Neutrophil (primary cell): ENCODE results near the gene TCF20.

Source experiments
- H3K27ac ChIP-seq: fragments of 200-600 bp; sonication (generic); 2 replicates; pipeline ENCODE4 v1.5.1; 2016; ENCODE audit warnings: mild to moderate bottlenecking, moderate library complexity
- H3K27me3 ChIP-seq: fragments of 200-600 bp; sonication (generic); 2 replicates; pipeline ENCODE4 v1.6.0; 2016; ENCODE audit warnings: mild to moderate bottlenecking
- H3K36me3 ChIP-seq: fragments of 200-600 bp; sonication (generic); 2 replicates; pipeline ENCODE4 v1.5.1; 2017
- H3K4me1 ChIP-seq, 2 experiments: fragments of 200-600 bp in 1 of 2; sonication (generic) in 1 of 2; 1 replicate in 1 of 2; 2 replicates in 1 of 2; pipeline versions ENCODE4 v1.5.1 to v1.6.1; 2013 to 2016; ENCODE audit warnings: low read depth in 1 of 2, low read length in 1 of 2, mild to moderate bottlenecking in 1 of 2, moderate library complexity in 1 of 2; ENCODE audit not compliant: control insufficient read depth in 1 of 2, insufficient read depth in 1 of 2
- H3K4me3 ChIP-seq, 2 experiments: fragments of 200-600 bp in 1 of 2; sonication (generic) in 1 of 2; 1 replicate in 1 of 2; 2 replicates in 1 of 2; pipeline ENCODE4 v1.5.1; 2013 to 2016; ENCODE audit warnings: low read depth in 1 of 2, low read length in 1 of 2, mild to moderate bottlenecking in 1 of 2, moderate library complexity in 1 of 2
- H3K9me3 ChIP-seq: fragments of 200-600 bp; sonication (generic); 2 replicates; pipeline ENCODE4 v1.5.1; 2016
- TF ChIP-seq, protein P1 (sequence below): fragments of 200-600 bp; sonication (generic); IDR thresholded peaks from 2 replicates; pipeline ENCODE4 v1.5.1; 2016; ENCODE audit warnings: antibody characterized with exemption

Gene TCF20

DNA sequence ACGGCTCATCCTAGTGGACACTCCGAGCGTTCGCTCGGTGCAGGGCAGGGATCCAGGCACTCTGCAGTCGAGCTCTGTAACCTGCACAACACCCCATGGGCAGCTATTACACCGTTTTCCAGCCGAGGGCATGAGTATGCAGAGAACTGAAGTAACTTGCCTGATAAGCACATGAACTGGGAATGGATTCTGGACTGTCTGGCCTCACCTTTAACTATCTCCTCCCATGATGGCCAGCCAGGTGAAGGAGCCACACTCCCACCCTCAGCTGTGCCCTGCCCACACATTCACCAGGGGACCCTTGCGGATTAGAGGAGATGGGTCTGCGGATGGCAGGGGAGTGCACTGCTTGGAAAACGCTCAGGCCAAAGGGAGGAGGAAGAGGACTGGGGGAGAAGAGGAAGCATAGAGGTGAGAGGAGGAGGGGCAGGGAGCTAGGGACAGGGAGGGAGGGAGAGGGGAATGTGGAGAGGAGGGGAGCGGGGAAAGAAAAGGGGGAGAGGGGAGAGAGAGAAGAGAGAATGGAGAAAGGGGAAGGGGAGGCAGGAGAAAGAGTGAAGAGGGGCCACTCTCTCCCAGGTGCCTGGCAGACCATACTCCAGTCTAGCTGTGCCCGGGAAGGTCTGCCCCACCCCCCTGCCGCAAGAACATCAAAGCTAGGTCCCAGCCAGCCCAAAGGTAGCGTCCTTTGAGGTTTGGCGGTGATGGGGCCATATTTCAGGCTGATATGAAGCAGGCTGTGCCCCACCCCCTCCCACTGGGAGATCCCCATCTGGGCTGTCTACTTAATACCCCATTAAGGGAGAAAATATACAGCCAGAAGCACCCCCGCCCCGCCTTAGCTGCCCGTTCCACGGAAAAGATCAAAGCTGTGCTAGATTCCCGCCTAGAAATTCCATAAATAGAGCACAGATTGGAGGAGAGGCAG lies 33.2 kb upstream of the TCF20 start:
- no peaks in the 10 kb centered on the region for H3K36me3 ChIP-seq
- TF ChIP-seq, protein P1, sequence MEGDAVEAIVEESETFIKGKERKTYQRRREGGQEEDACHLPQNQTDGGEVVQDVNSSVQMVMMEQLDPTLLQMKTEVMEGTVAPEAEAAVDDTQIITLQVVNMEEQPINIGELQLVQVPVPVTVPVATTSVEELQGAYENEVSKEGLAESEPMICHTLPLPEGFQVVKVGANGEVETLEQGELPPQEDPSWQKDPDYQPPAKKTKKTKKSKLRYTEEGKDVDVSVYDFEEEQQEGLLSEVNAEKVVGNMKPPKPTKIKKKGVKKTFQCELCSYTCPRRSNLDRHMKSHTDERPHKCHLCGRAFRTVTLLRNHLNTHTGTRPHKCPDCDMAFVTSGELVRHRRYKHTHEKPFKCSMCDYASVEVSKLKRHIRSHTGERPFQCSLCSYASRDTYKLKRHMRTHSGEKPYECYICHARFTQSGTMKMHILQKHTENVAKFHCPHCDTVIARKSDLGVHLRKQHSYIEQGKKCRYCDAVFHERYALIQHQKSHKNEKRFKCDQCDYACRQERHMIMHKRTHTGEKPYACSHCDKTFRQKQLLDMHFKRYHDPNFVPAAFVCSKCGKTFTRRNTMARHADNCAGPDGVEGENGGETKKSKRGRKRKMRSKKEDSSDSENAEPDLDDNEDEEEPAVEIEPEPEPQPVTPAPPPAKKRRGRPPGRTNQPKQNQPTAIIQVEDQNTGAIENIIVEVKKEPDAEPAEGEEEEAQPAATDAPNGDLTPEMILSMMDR = no peak
- H3K4me3 ChIP-seq = no peak overlapping the region
- H3K27ac ChIP-seq = no peak overlapping the region
- H3K27me3 ChIP-seq = peaks cover 10% of the 10 kb centered on the region
- H3K9me3 ChIP-seq = no peaks in the 10 kb centered on the region
- H3K4me1 ChIP-seq = peaks cover 23 to 32% of the 10 kb centered on the region in 2 experiments

DNA sequence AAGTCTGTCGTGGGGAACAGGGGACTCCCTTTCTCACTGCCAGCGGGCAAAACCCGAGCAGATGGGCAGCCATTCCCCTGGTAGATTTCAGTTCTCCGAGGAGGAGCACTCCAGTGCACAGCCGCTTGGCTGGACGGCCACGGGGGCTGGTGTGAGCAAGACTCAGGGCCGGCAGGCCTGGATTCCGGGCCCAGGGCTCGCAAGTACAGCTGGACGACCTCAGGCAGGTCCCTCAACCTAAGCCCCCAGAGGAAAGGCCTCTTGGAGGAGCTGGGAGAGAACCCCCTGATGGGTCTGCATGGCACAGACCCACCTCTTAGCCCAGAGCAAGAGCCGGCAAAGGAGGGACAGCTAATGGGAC lies 31.3 kb upstream of the TCF20 start:
- H3K4me1 ChIP-seq = peaks cover 23 to 32% of the 10 kb centered on the region in 2 experiments
- H3K4me3 ChIP-seq = peak overlapping the region in 1 of 2 experiments; percentile 54
- H3K36me3 ChIP-seq = no peaks in the 10 kb centered on the region
- H3K9me3 ChIP-seq = no peaks in the 10 kb centered on the region
- TF ChIP-seq, protein P1 = no peak
- H3K27ac ChIP-seq = peak overlapping the region; percentile 87
- H3K27me3 ChIP-seq = peaks cover 12% of the 10 kb centered on the region

DNA sequence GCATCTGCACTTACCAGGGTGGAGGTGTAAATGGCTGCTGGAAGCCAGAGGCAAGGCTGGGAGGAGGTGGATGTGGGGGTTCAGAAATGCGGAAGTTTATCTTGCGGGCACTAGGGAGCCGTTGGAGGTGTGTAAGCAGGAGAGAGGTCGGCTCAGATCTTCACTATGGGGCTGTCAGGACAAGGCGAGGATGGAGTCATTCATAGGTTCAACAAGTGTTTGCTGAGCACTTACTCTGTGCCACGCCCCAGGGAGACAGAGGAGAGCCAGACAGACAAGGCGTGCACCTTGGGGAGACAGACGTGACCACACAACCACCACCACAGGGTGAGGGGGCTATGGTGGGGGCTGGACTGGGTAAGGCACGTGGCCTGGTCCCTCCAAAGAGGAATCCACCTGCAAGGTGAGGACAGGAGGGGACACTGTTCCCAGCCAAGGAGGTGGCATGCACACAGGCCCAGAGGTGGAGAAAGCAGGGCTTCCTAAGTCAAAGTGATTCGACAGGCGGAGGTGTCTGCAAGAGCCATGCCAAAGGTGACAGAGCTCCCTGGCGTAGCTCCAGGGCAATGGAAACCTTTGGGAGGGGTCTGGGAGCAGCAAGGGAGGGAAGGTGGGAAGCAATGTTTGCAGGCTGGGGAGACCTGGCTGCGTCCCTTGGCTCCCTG lies 30.8 kb upstream of the TCF20 start:
- Histone ChIP-seq H3K27me3 (peaks cover 17% of the 10 kb centered on the region), H3K4me1 (peaks cover 23 to 32% of the 10 kb centered on the region in 2 experiments)

DNA sequence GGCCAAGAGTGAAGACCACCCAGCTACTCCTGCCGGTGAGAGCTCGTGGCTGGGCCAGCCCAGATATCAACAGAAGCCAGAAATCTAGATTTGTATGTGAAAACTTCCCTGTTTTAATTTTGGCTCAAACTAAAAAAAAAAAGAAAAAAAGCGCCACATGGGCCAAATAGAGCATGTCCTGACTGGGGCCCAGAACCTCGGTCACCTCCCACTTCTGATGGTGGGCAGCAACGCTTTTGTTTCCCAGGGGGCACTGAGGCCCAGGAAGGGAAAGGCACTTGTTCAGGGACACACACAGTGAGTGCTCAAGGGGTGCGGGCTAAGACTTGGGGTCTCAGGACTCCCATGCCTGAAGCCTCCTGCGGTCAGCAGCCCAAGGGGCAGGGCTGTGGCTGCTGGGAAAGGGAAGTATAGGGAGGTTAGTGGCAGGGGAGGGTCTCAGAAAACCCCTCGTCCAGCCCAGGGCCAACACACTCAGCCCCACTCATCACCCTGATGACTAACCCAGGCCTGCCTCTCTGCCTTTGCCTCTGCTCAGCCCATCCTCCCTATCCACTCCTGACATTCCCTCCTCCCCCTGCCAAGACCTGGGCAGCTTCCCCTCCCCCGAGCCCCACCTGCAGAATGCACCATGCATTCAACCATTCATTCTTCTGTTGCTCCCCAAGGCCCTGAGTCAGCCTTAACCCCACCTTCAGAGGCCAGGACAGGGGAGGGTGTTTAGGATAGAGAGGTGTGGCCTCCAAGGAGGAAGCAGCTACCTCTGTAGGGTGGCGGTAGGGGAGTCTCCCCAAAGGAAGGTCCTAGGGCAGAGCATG lies 30.0 kb upstream of the TCF20 start:
- TF ChIP-seq, protein P1 = no peak
- H3K36me3 ChIP-seq = no peaks in the 10 kb centered on the region
- H3K27ac ChIP-seq = peak overlapping the region; percentile 87
- no peaks in the 10 kb centered on the region for H3K9me3 ChIP-seq
- peaks cover 18% of the 10 kb centered on the region for H3K27me3 ChIP-seq
- H3K4me1 ChIP-seq = peaks cover 23 to 32% of the 10 kb centered on the region in 2 experiments
- H3K4me3 ChIP-seq = peak overlapping the region; percentile 52 to 54

More for the DNA sequence above, 30.8 kb upstream of the TCF20 start:
- Histone ChIP-seq H3K36me3 (no peaks in the 10 kb centered on the region), H3K27ac (peak overlapping the region; percentile 87), H3K9me3 (no peaks in the 10 kb centered on the region), H3K4me3 (peak overlapping the region in 1 of 2 experiments; percentile 54)
- TF ChIP-seq, protein P1 = no peak

DNA sequence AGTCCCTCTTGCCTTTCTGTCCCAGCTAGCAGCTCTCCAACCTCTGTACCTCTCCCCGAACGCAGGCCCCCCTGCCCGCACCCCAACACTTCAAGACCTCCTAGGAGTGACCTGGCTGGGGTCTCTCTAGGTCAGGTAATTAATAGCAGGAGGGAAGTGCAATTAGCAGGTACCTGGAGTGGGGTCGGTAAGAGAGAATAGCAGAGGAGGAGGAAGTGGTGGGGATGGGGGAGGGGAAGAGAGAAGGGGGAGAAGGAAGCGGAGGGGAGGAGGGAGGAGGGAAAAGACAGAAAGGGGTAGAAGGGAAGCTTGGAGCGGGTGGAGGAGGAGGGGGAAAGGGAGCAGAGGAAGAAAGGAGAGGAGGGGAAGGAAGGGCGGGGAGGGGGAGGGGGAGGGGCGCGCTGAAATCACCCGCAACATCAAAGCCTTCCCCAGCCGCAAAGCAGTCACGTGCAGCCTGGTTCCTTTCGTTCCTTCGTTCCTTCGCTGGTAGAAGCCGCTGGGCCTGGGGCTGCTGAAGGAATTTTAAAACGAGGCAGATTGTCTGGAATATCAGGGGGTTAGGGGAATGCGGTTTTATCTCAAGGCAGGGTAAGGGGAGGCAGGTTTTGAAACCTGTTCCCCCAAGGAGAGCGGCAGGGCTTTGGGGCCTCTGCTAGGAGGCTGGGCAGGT lies 29.3 kb upstream of the TCF20 start:
- H3K27me3 ChIP-seq = peaks cover 18% of the 10 kb centered on the region
- no peaks in the 10 kb centered on the region for H3K9me3 ChIP-seq
- peak overlapping the region; percentile 87 for H3K27ac ChIP-seq
- TF ChIP-seq, protein P1 = no peak
- H3K4me3 ChIP-seq = peak overlapping the region; percentile 52 to 54
- no peaks in the 10 kb centered on the region for H3K36me3 ChIP-seq
- peaks cover 23 to 32% of the 10 kb centered on the region in 2 experiments for H3K4me1 ChIP-seq
